Activated T-helper 1 cell treated with anti-CD3 and anti-CD28 coated beads, Interleukin-12 subunit alpha, Interleukin-12 subunit beta, Interleukin-2, Interleukin-4 antibody, amounts not matched to agents 30 ng/mL and 10 ng/mL and 1 ng/mL, durations not matched to agents 14 hours and 24 hours and 36 hours (primary cell): ENCODE results near the gene SCAF11. TPM values are rescaled to one million over a fixed set of nuclear protein-coding genes. Genes with fewer than 3 reads are reported as not detected.
A peak's percentile ranks its signal among the peaks of the same experiment; 100 is the strongest.
"Not testable (repeated sequence)": the region's sequence is repeated elsewhere in the genome, so short reads cannot be mapped to it uniquely, and the experiment has no call there.

Experiments used
- DNase-seq: peaks from one replicate; pipeline ENCODE4 v3.0.0; 2021; ENCODE audit warnings: low spot score
- H3K27ac Mint-ChIP-seq: one replicate; pipeline ENCODE4 v1.8.0; 2021; ENCODE audit warnings: mild to moderate bottlenecking, mixed read lengths
- H3K27me3 Mint-ChIP-seq: one replicate; pipeline ENCODE4 v1.8.0; 2022; ENCODE audit warnings: mild to moderate bottlenecking, moderate library complexity, mixed read lengths; ENCODE audit not compliant: insufficient read depth
- H3K36me3 Mint-ChIP-seq: one replicate; pipeline ENCODE4 v1.8.0; 2021; ENCODE audit warnings: low read depth, mixed read lengths
- H3K4me1 Mint-ChIP-seq: one replicate; pipeline ENCODE4 v1.8.0; 2021; ENCODE audit warnings: low read depth, mixed read lengths
- H3K4me3 Mint-ChIP-seq: one replicate; pipeline ENCODE4 v1.8.0; 2021; ENCODE audit warnings: mild to moderate bottlenecking, moderate library complexity, mixed read lengths
- H3K9me3 Mint-ChIP-seq: one replicate; pipeline ENCODE4 v1.8.0; 2021; ENCODE audit warnings: mixed read lengths
- intact Hi-C: fragments of 100-400 bp; cut with micrococcal nuclease; formaldehyde crosslinking; loops from one replicate; pipeline ENCODE4 v1.15.1; 2024
- total RNA-seq: library from RNA; stranded (reverse); gene quantifications from 2 replicates; pipeline ENCODE4 v1.2.3, GENCODE V29; 2022

SCAF11 gene
- total RNA-seq: 125 and 131 TPM in 2 replicates

GRCh38 chr12:45990468-45991283 is at the start of gene SCAF11:
SCAF11 (minus strand) TSS chr12:45990574; CDS start chr12:45964167, 26,407 bp downstream.
- Mint-ChIP-seq H3K36me3 (peaks cover 19% of the 10 kb centered on the region), H3K27me3 (peaks cover 3% of the 10 kb centered on the region), H3K9me3 (no peaks in the 10 kb centered on the region), H3K4me3 (peak within 1 kb of the TSS; percentile 95), H3K27ac (peak within 1 kb of the TSS; percentile 98), H3K4me1 (peaks cover 47% of the 10 kb centered on the region)
- intact Hi-C loops: loop anchor here (1.0 to 10.0 kb wide), 18 partner anchors 82 to 1894 kb away; partner anchors contain the start of genes AMIGO2, ANO6, PCED1B and RPAP3
- DNase-seq: peak; percentile 100

- H3K27ac Mint-ChIP-seq, H3K4me3 Mint-ChIP-seq, H3K4me1 Mint-ChIP-seq, H3K9me3 Mint-ChIP-seq, intact Hi-C loops, DNase-seq, H3K27me3 Mint-ChIP-seq, H3K36me3 Mint-ChIP-seq: not testable (repeated sequence)
Measured at GRCh38 chr12:46037066-46037465, 46.7 kb upstream of the SCAF11 start.

GRCh38 chr12:46027172-46027571 is 36.8 kb upstream of the SCAF11 start:
- Mint-ChIP-seq H3K27me3 (no peaks in the 10 kb centered on the region), H3K36me3 (no peaks in the 10 kb centered on the region), H3K4me3 (no peak overlapping the region), H3K4me1 (no peaks in the 10 kb centered on the region), H3K9me3 (peaks cover 39% of the 10 kb centered on the region), H3K27ac (no peak overlapping the region)
- no peak for DNase-seq
- intact Hi-C loops: no loop called here

DNA sequence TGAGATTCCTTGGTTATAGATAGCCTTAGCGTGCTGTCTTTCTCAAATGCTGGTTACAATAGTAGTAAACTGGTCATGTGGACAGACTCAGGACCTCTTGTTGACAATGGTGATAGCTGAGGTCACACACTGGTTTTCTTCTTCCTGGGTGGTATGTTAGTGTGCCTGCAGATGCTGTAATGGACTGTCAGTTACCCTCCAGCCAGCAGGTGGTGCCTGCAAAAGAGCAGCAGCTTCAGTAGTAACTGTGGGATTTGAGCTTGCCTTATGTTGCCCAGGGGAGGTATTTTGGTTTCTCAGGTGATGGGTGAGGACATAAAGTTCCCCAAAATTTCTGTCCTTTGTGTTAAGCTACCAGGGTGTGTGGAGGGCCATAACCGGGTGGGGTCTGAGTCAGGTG is 33.7 kb upstream of the SCAF11 start:
- intact Hi-C loops: no loop called here
- no peaks in the 10 kb centered on the region for H3K4me1 Mint-ChIP-seq

DNA sequence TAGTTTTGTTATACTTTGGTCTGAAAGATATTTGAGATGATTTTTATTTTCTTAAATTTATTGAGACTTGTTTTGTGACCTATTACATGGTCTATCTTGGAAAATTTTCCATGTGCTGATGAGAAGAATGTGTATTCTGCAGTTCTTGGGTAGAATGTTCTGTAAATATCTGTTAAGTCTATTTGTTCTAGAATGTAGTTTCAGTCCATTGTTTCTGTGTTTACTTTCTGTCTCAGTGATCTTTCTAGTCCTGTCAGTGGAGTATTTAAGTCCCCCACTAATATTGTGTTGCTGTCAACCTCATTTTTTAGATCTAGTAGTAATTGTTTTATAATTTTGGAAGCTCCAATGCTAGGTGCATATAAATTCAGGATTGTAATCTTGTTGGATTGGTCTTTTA is 30.4 kb upstream of the SCAF11 start:
- H3K36me3 Mint-ChIP-seq: no peaks in the 10 kb centered on the region
- H3K27ac Mint-ChIP-seq: no peak overlapping the region
- intact Hi-C loops: no loop called here
- no peak for DNase-seq
- no peaks in the 10 kb centered on the region for H3K4me1 Mint-ChIP-seq
- no peak overlapping the region for H3K4me3 Mint-ChIP-seq
- peaks cover 4% of the 10 kb centered on the region for H3K27me3 Mint-ChIP-seq
- peaks cover 34% of the 10 kb centered on the region for H3K9me3 Mint-ChIP-seq

More for the DNA sequence above, 33.7 kb upstream of the SCAF11 start:
- no peak for DNase-seq
- Mint-ChIP-seq H3K36me3 (no peaks in the 10 kb centered on the region), H3K9me3 (peaks cover 51% of the 10 kb centered on the region), H3K27me3 (peaks cover 2% of the 10 kb centered on the region), H3K27ac (no peak overlapping the region), H3K4me3 (no peak overlapping the region)

DNA sequence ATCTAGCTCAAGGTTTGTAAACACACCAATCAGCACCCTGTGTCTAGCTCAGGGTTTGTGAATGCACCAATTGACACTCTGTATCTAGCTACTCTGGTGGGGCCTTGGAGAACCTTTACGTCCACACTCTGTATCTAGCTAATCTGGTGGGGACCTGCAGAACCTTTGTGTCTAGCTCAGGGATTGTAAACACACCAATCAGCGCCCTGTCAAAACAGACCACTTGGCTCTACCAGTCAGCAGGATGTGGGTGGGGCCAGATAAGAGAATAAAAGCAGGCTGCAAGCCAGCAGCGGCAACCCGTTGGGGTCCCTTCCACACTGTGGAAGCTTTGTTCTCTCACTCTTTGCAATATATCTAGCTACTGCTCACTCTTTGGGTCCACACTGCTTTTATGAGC is 28.3 kb upstream of the SCAF11 start:
- H3K4me3 Mint-ChIP-seq, intact Hi-C loops, DNase-seq, H3K36me3 Mint-ChIP-seq, H3K4me1 Mint-ChIP-seq, H3K27me3 Mint-ChIP-seq, H3K27ac Mint-ChIP-seq: not testable (repeated sequence)
- peaks cover 19% of the 10 kb centered on the region for H3K9me3 Mint-ChIP-seq

GRCh38 chr12:46017866-46018375 is 27.5 kb upstream of the SCAF11 start:
- H3K36me3 Mint-ChIP-seq, H3K4me3 Mint-ChIP-seq, H3K4me1 Mint-ChIP-seq, intact Hi-C loops, DNase-seq, H3K27ac Mint-ChIP-seq, H3K27me3 Mint-ChIP-seq: not testable (repeated sequence)
- H3K9me3 Mint-ChIP-seq: peaks cover 19% of the 10 kb centered on the region

DNA sequence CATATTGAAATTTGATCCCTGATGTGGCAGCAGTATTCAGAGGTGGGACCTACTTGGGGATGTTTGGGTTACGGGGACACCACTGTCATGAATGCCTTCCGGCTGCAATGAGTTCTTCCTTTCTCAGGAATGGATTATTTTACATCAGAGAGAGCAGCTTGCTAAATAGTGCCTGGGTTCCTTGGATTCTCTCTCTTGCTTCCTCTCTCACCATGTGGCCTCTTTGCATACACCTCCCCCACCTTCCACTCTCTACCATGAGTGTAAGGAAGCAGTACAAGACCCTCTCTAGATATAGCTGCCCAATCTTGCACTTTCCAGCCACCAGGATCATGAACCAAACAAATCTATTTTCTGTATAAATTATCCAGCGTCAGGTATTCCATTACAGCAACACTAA is 15.4 kb upstream of the SCAF11 start:
- no peak overlapping the region for H3K4me3 Mint-ChIP-seq
- H3K27me3 Mint-ChIP-seq: peaks cover 10% of the 10 kb centered on the region
- DNase-seq: no peak
- intact Hi-C loops: loop anchor here (5.0 kb wide), 1 partner anchor 464 kb away; no protein-coding TSS in a partner anchor
- no peak overlapping the region for H3K27ac Mint-ChIP-seq
- H3K4me1 Mint-ChIP-seq: no peaks in the 10 kb centered on the region
- no peaks in the 10 kb centered on the region for H3K9me3 Mint-ChIP-seq
- no peaks in the 10 kb centered on the region for H3K36me3 Mint-ChIP-seq

DNA sequence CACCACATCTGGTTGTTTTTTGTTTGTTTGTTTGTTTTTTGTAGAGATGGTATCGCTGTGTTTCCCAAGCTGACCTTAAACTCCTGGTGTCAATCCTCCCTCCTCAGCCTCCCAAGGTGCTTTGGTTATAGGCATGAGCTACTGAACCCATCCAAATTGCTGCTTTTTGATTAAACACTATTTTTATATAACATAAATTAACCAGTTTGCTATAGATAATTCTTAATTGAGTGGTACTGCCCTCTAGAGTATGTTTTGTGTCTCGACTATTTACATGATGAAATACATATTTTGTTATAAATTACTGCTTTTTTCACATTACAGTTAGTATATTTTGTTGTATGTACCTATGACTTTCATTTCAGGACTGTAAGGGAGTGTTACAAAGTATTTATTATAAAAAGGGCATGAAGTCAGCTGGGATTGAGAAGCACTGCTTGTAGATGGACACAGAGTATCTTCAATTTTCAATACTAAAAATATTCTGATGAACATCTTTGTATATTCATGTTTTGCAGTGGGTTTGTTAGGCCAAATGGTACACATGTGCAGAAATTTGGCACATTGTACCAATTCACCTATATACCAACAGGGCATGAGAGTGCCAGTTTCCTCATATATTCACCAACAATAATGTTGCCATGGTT is 14.9 kb upstream of the SCAF11 start:
- no peaks in the 10 kb centered on the region for H3K4me1 Mint-ChIP-seq
- H3K36me3 Mint-ChIP-seq: no peaks in the 10 kb centered on the region
- no peak for DNase-seq
- no peak overlapping the region for H3K27ac Mint-ChIP-seq
- H3K4me3 Mint-ChIP-seq: no peak overlapping the region
- intact Hi-C loops: loop anchor here (5.0 kb wide), 1 partner anchor 463 kb away; no protein-coding TSS in a partner anchor
- H3K27me3 Mint-ChIP-seq: peaks cover 10% of the 10 kb centered on the region
- no peaks in the 10 kb centered on the region for H3K9me3 Mint-ChIP-seq

DNA sequence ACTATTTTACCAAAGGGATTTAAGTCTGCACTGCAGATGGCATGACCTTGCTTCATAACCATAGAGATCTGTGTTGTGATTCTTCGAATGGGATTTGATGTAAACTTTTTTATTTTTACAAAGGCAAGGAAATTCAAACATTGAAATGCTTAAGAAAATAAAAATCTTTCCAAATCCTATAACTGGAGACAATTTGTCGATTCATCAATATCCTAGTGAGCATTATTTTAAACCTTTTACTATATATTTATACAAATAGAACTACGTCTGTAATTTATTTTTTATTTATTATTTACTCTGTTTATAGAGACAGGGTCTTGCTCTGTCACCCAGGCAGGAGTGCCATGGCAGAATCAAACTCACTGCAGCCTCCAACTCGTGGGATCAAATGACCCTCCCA is 14.3 kb upstream of the SCAF11 start:
- intact Hi-C loops: loop anchor here (5.0 kb wide), 1 partner anchor 462 kb away; no protein-coding TSS in a partner anchor
- no peaks in the 10 kb centered on the region for H3K4me1 Mint-ChIP-seq
- no peak overlapping the region for H3K27ac Mint-ChIP-seq
- no peaks in the 10 kb centered on the region for H3K9me3 Mint-ChIP-seq
- peaks cover 8% of the 10 kb centered on the region for H3K27me3 Mint-ChIP-seq
- DNase-seq: no peak
- no peak overlapping the region for H3K4me3 Mint-ChIP-seq
- H3K36me3 Mint-ChIP-seq: no peaks in the 10 kb centered on the region

- H3K36me3 Mint-ChIP-seq, H3K27ac Mint-ChIP-seq, H3K27me3 Mint-ChIP-seq, H3K4me3 Mint-ChIP-seq, H3K9me3 Mint-ChIP-seq, H3K4me1 Mint-ChIP-seq, DNase-seq, intact Hi-C loops: not testable (repeated sequence)
Measured at GRCh38 chr12:46000076-46000475, 9.7 kb upstream of the SCAF11 start.

- Mint-ChIP-seq H3K27ac (no peak overlapping the region), H3K9me3 (no peaks in the 10 kb centered on the region), H3K27me3 (peaks cover 7% of the 10 kb centered on the region), H3K4me3 (no peak overlapping the region), H3K36me3 (no peaks in the 10 kb centered on the region), H3K4me1 (peaks cover 15% of the 10 kb centered on the region)
- intact Hi-C loops: loop anchor here (5.0 to 10.0 kb wide), 10 partner anchors 310 to 1713 kb away; partner anchors contain the start of genes AMIGO2, ANO6, PCED1B and RPAP3
- no peak for DNase-seq
Measured at GRCh38 chr12:45994736-45995135, 4.4 kb upstream of the SCAF11 start.
